Neural progenitor cell (in vitro differentiated cells): ENCODE results near the gene TLCD2. TPM values are rescaled to one million over a fixed set of nuclear protein-coding genes. Genes with fewer than 3 reads are reported as not detected.

Source experiments
- DNase-seq: peaks from one replicate; pipeline ENCODE4 v3.0.0-alpha.2; 2016; ENCODE audit warnings: low spot score
- H2AFZ ChIP-seq: fragments of 200-600 bp; sonication (generic); replicated peaks from 2 replicates; pipeline ENCODE4 v1.6.1; 2016; ENCODE audit warnings: antibody characterized with exemption
- H3F3A ChIP-seq: fragments of 200-600 bp; sonication (generic); 2 replicates; pipeline ENCODE4 v1.6.1; 2016; ENCODE audit warnings: antibody characterized with exemption, low read depth
- H3K27ac ChIP-seq: fragments of 200-600 bp; sonication (generic); 2 replicates; pipeline ENCODE4 v1.5.1; 2016; ENCODE audit warnings: mild to moderate bottlenecking
- H3K27me3 ChIP-seq: fragments of 200-600 bp; sonication (generic); 2 replicates; pipeline ENCODE4 v1.6.1; 2016; ENCODE audit warnings: mild to moderate bottlenecking, moderate library complexity
- H3K36me3 ChIP-seq: fragments of 200-600 bp; sonication (generic); 2 replicates; pipeline ENCODE4 v1.5.1; 2016
- H3K4me1 ChIP-seq: fragments of 200-600 bp; sonication (generic); 2 replicates; pipeline ENCODE4 v1.6.1; 2016; ENCODE audit warnings: mixed run types
- H3K4me2 ChIP-seq: fragments of 200-600 bp; sonication (generic); 2 replicates; pipeline ENCODE4 v1.6.1; 2016
- H3K4me3 ChIP-seq: fragments of 200-600 bp; sonication (generic); 2 replicates; pipeline ENCODE4 v1.5.1; 2016
- H3K79me2 ChIP-seq: fragments of 200-600 bp; sonication (generic); 2 replicates; pipeline ENCODE4 v1.6.1; 2016; ENCODE audit warnings: low read depth
- H3K9ac ChIP-seq: fragments of 200-600 bp; sonication (generic); 2 replicates; pipeline ENCODE4 v1.6.1; 2016
- H3K9me3 ChIP-seq: fragments of 200-600 bp; sonication (generic); 2 replicates; pipeline ENCODE4 v1.5.1; 2016; ENCODE audit warnings: low read depth
- H4K20me1 ChIP-seq: fragments of 200-600 bp; sonication (generic); 2 replicates; pipeline ENCODE4 v1.6.1; 2016; ENCODE audit warnings: low read depth
- H3K27ac Mint-ChIP-seq: 3 replicates; pipeline ENCODE4 v1.8.0; 2021; ENCODE audit warnings: mixed read lengths
- H3K27me3 Mint-ChIP-seq: 2 replicates; pipeline ENCODE4 v1.8.0; 2022; ENCODE audit warnings: low read depth, mild to moderate bottlenecking, inconsistent platforms, moderate library complexity, mixed read lengths; ENCODE audit not compliant: insufficient read depth
- H3K36me3 Mint-ChIP-seq: 3 replicates; pipeline ENCODE4 v1.8.0; 2021; ENCODE audit warnings: mixed read lengths
- H3K4me1 Mint-ChIP-seq: 3 replicates; pipeline ENCODE4 v1.8.0; 2021; ENCODE audit warnings: mixed read lengths
- H3K4me3 Mint-ChIP-seq: 3 replicates; pipeline ENCODE4 v1.8.0; 2021; ENCODE audit warnings: mild to moderate bottlenecking, moderate library complexity, mixed read lengths
- H3K9me3 Mint-ChIP-seq: 3 replicates; pipeline ENCODE4 v1.8.0; 2020; ENCODE audit warnings: mixed read lengths
- CTCF ChIP-seq: fragments of 200-600 bp; sonication (generic); IDR thresholded peaks from 2 replicates; pipeline ENCODE4 v1.5.1; 2017; ENCODE audit warnings: antibody characterized with exemption, mild to moderate bottlenecking
- EZH2 ChIP-seq: fragments of 200-600 bp; sonication (generic); IDR thresholded peaks from 2 replicates; pipeline ENCODE4 v1.6.1; 2017; ENCODE audit warnings: antibody characterized with exemption, mild to moderate bottlenecking, moderate library complexity
- EZH2phosphoT487 ChIP-seq: fragments of 200-600 bp; sonication (generic); IDR thresholded peaks from 2 replicates; pipeline ENCODE4 v1.6.1; 2017; ENCODE audit warnings: antibody characterized with exemption
- total RNA-seq: library from RNA; depleted of rRNA; stranded (reverse); fragments of >200 nt; gene quantifications from 2 replicates; pipeline ENCODE4 v1.2.3, GENCODE V29; 2015; ENCODE audit warnings: low replicate concordance

TLCD2 gene
- total RNA-seq = 0.15 and 0.28 TPM in 2 replicates

- Mint-ChIP-seq H3K27me3 (peaks cover 12% of the 10 kb centered on the region), H3K27ac (no peak within 1 kb of the TSS), H3K36me3 (no peaks in the 10 kb centered on the region), H3K9me3 (no peaks in the 10 kb centered on the region), H3K4me1 (peaks cover 29% of the 10 kb centered on the region), H3K4me3 (peak within 1 kb of the TSS; percentile 79)
- H2AFZ ChIP-seq = peak within 1 kb of the TSS; percentile 97
- TF ChIP-seq CTCF (no peak), EZH2phosphoT487 (peak; percentile 22), EZH2 (peak; percentile 62)
- H3K9ac ChIP-seq = no peak within 1 kb of the TSS
- no peaks in the 10 kb centered on the region for H3K9me3 ChIP-seq
- H3K27me3 ChIP-seq = peaks cover 33% of the 10 kb centered on the region
- H3K4me1 ChIP-seq = peaks cover 30% of the 10 kb centered on the region
- H3K27ac ChIP-seq = no peak within 1 kb of the TSS
- H3K4me3 ChIP-seq = peak within 1 kb of the TSS; percentile 76
- H4K20me1 ChIP-seq = peaks cover 8% of the 10 kb centered on the region
- H3K4me2 ChIP-seq = peak within 1 kb of the TSS; percentile 100
- H3K36me3 ChIP-seq = no peaks in the 10 kb centered on the region
- peak; percentile 79 for DNase-seq
- peaks cover 33% of the 10 kb centered on the region for H3F3A ChIP-seq
- no peaks in the 10 kb centered on the region for H3K79me2 ChIP-seq
Observed at GRCh38 chr17:1709971-1710806, at the start of gene TLCD2. TLCD2 (minus strand) TSS chr17:1710377; CDS start chr17:1710242, 135 bp downstream.

- no peak for DNase-seq
- Histone ChIP-seq H3K9ac (no peak overlapping the region), H3K4me1 (peaks cover 27% of the 10 kb centered on the region), H3F3A (peaks cover 21% of the 10 kb centered on the region), H3K4me2 (no peak overlapping the region), H3K27ac (no peak overlapping the region), H2AFZ (no peak overlapping the region), H3K4me3 (no peak overlapping the region), H3K79me2 (peaks cover 10% of the 10 kb centered on the region), H3K27me3 (no peaks in the 10 kb centered on the region), H3K9me3 (no peaks in the 10 kb centered on the region), H4K20me1 (peaks cover 2% of the 10 kb centered on the region), H3K36me3 (no peaks in the 10 kb centered on the region)
- peaks cover 13% of the 10 kb centered on the region for H3K27me3 Mint-ChIP-seq
- H3K9me3 Mint-ChIP-seq = no peaks in the 10 kb centered on the region
- H3K4me1 Mint-ChIP-seq = peaks cover 45% of the 10 kb centered on the region
- H3K36me3 Mint-ChIP-seq = no peaks in the 10 kb centered on the region
- H3K27ac Mint-ChIP-seq = no peak overlapping the region
- H3K4me3 Mint-ChIP-seq = no peak overlapping the region
- no peak for TF ChIP-seq CTCF
- TF ChIP-seq EZH2phosphoT487 = no peak
- TF ChIP-seq EZH2 = no peak
Observed at GRCh38 chr17:1759529-1759928, 49.4 kb upstream of the TLCD2 start.

GRCh38 chr17:1758807-1759206 is 48.6 kb upstream of the TLCD2 start:
- Mint-ChIP-seq H3K27ac (peak overlapping the region; percentile 5), H3K36me3 (no peaks in the 10 kb centered on the region)

More at GRCh38 chr17:1758807-1759206, 48.6 kb upstream of the TLCD2 start:
- Histone ChIP-seq H2AFZ (no peak overlapping the region), H3K4me2 (no peak overlapping the region), H3K4me1 (peaks cover 22% of the 10 kb centered on the region), H3F3A (peaks cover 19% of the 10 kb centered on the region), H3K79me2 (peaks cover 5% of the 10 kb centered on the region), H3K9me3 (no peaks in the 10 kb centered on the region), H3K27me3 (no peaks in the 10 kb centered on the region), H3K4me3 (no peak overlapping the region), H4K20me1 (peaks cover under 1% of the 10 kb centered on the region), H3K36me3 (no peaks in the 10 kb centered on the region), H3K27ac (no peak overlapping the region), H3K9ac (no peak overlapping the region)
- Mint-ChIP-seq H3K4me3 (no peak overlapping the region), H3K27me3 (peaks cover 13% of the 10 kb centered on the region), H3K4me1 (peaks cover 42% of the 10 kb centered on the region), H3K9me3 (no peaks in the 10 kb centered on the region)
- no peak for DNase-seq
- TF ChIP-seq EZH2 (no peak), CTCF (no peak), EZH2phosphoT487 (no peak)
